IPS-NIHi7 (cell line): ENCODE data around the gene SPOCK3.
"Not testable (repeated sequence)": the region's sequence is repeated elsewhere in the genome, so short reads cannot be mapped to it uniquely, and the experiment has no call there.

Experiments used
- DNase-seq: peaks from one replicate; pipeline ENCODE4 v3.0.0; 2012; ENCODE audit warnings: mixed read lengths; ENCODE audit errors: extremely low spot score

The SPOCK3 gene

DNA sequence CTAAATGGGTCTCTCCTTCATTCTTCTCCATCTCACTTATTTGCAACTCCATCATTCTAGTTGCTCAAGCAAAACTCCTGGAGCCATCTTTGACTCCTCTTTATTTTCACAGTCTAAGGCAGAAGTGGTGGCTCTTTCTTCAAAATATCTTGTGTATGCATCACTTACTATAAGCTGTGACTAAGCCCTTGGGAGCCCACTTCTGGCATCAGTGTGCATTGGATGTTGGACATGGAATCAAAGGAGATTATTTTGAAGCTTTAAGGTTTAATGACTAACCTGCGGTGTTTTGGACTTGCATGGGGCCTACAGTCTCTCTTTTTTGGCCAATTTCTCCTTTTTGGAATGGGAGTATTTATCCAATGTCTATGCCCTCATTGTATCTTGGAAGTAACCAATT is 276.8 kb downstream of the SPOCK3 start:
- no peak for DNase-seq

DNA sequence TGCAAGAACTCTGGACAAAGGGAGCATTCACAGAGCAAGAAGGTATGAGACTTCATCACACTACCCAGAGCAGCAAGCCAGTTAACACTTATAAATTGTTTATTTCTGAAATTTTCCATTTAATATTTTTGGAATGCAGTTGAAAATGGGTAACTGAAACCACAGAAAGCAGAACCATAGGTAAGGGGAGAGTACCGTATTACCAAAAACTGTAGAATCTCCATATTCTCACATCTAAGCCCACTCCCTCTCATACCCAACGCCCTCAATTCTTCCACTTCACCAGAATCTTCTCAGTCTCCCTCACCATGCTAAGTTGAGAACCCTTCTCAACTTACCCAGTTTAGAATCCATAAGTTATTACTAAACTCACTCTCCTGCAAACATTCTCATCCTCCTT is 277.8 kb downstream of the SPOCK3 start:
- no peak for DNase-seq

DNA sequence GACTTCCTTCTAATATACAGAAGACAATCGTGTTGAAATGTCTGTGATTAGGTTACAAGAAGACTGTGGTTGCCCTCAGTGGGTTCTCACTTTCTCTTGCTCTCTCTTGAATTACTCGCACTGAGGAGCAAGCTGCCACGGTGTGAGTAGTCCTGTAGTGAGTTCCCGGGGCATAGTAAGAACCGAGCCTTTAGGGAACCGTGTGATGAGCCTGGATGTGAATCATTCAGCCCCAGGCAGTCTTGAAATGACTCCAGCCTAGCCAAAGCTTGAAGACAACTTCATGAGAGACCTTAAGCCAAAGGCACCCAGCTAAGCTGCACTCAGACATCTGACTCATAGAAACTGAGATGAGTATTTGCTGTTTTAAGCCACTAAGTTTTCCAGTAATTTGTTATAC is 292.7 kb downstream of the SPOCK3 start:
- no peak for DNase-seq

DNA sequence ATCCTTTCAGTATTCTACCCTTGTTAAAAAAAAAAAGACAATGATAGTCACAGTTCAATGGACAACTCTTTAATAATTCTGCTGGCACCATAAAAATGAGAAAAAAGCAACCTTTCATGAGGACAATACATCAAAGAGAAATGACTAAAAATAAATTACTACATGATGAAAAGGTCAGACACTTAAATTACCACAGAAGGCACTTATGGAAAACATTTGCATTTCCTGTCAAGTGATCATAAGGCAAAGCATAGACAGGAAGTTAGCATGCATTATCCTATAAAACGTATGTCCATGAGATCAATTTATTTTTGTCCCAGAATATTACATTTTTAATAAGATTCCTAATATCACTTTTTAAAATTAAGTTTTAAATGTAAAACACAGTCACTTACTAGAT is 303.8 kb downstream of the SPOCK3 start:
- DNase-seq: no peak

- no peak for DNase-seq
These were observed 309.9 kb downstream of the SPOCK3 start for GRCh38 chr4:166924424-166924823.

- DNase-seq: no peak
These were observed 320.4 kb downstream of the SPOCK3 start for GRCh38 chr4:166913926-166914325.

DNA sequence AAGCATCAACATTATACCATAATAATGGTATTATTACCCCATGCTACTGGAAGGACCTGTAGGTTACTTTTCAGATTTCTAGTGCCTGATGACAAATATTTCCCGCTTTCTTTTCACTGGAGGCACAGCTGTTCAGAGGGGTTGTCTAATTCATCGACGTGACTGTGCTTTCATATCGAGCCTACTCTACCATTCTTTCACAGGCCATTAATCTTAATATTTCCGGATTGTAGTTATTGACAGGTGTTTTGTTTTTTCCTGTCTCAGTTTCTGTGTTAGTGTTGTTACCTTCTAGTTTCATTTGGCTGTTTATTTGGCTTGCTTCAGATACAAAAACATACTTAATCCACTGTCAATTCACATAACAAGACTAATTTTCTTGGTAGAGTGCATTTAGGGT is 330.9 kb downstream of the SPOCK3 start:
- DNase-seq: no peak

- no peak for DNase-seq
These were observed 331.4 kb downstream of the SPOCK3 start for GRCh38 chr4:166902941-166903340.

GRCh38 chr4:166896254-166896653 is 338.0 kb downstream of the SPOCK3 start:
- DNase-seq: peak; percentile 8

GRCh38 chr4:166895771-166896170 is 338.5 kb downstream of the SPOCK3 start:
- no peak for DNase-seq

GRCh38 chr4:166887457-166887856 is 346.8 kb downstream of the SPOCK3 start:
- no peak for DNase-seq

DNA sequence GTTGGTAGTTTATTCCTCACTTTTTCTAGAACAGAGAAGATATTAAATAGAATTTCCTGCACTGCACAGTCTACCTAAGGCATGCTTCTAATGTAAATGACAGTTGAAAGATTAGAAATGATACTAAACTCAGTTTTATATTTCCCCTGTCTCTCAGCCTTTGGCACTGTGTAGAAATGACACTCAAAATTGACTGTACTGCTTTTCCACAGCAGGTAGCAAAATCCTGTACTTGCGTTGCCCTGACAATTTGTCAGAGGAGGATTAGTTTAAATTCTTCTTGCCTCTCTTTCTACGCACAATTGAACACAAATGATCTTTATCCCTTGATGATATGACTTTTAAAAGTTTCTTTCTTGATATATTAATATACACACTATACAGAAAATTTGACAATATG is 347.6 kb downstream of the SPOCK3 start:
- DNase-seq: no peak

- DNase-seq: no peak
These were observed 352.1 kb downstream of the SPOCK3 start for GRCh38 chr4:166882221-166882620.

- DNase-seq: peak; percentile 10
These were observed 358.5 kb downstream of the SPOCK3 start for GRCh38 chr4:166875821-166876220.

DNA sequence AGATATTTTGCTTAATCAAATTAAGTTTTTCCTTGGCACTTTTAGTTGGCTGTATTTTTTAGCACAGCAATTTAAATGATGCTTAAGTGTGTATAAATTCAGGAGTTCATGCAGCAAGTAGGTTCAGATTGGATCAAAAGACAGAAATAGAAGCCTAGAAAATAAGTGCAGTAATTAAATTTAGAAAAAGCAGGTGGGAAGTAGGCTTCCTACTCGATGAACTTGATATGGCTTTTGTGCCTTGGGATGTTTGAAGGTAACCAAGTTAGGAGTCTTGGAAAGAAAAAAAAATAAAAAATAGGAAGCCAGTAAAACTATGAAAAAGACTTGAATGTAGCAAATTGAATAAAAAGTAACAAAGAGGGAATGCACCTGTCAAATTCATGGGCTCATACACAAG is 372.3 kb downstream of the SPOCK3 start:
- no peak for DNase-seq

GRCh38 chr4:166850398-166850797 is 383.9 kb downstream of the SPOCK3 start:
- not testable (repeated sequence) for DNase-seq

- no peak for DNase-seq
These were observed 387.4 kb downstream of the SPOCK3 start for GRCh38 chr4:166846939-166847338.

- DNase-seq: no peak
These were observed 391.5 kb downstream of the SPOCK3 start for GRCh38 chr4:166842795-166843261.

GRCh38 chr4:166839615-166840251 is 394.6 kb downstream of the SPOCK3 start:
- no peak for DNase-seq

DNA sequence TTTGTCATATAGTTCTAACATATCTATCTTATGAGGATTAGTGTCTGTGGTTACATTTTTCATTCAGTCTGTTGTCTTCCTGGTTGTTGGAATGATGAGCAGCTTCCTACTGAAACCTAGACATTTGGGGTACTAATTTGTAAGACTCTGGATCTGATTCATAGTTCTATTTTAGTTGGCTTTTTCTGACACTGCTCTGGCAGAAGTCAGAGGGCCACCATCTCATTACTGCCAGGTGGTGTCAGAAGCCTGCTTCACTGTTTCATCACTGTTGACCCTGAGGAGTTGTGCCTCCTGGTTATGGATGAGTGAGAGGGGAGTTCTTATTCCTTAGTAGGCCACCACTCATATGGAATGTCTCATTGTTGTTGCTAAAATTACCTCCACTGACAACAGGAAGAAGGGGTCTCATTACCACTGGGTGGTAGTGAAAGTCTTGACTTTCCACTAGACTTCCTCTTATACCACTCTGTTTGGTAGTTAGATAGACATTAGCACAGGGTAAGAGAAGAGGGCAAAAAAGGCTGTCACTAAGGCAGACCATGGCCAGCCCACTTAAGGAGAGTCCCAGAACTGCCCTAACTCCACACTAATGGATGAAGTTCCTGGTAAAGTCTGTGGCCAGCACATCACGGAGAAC is 395.2 kb downstream of the SPOCK3 start:
- DNase-seq: no peak

GRCh38 chr4:166836865-166837264 is 397.4 kb downstream of the SPOCK3 start:
- no peak for DNase-seq

DNA sequence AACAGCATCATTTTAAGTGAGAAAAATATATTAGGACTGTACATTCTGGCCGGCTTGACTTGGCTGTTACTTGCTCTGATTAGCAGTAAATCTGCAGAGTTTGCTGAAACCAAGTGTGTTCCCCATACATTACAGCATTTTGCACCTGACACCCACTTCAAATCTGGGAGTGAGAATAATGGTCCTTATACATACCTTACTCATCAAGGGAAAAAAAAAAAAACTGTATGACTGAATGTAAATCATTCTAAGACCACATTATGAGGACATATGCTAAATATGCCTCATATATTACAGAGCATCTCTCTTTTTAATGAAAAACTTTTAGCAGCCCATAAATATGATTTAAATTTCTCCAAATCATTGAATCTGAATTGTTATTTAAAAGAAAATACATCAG is 406.7 kb downstream of the SPOCK3 start:
- no peak for DNase-seq

DNA sequence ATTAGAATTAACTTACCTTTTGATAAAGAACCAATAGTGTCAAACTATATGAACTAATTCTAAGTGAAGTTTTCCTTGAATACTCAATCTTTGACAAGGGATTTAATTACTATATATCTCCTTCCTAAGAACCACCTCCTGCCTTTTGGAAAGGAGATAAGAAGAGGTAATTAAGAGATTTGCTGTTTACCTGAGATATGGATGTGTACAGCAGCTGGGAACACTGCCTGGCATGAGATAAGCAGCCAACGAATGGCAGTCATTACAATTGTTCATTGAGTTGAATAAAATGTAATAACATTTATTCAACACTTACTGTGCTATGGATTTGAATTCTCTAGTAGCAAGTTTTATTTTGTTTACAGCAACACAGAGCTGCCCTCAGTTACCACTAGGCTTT is 407.1 kb downstream of the SPOCK3 start:
- no peak for DNase-seq

GRCh38 chr4:166823848-166824247 is 410.4 kb downstream of the SPOCK3 start:
- no peak for DNase-seq
